Stimulated activated CD8-positive, alpha-beta memory T cell treated with anti-CD3 and anti-CD28 coated beads, Interleukin-12 subunit alpha, Interleukin-12 subunit beta, amount 100 ng/mL, for 4 hours (primary cell): Measurements from ENCODE around the gene E2F4.

Experiments
- DNase-seq: peaks from one replicate; pipeline ENCODE4 v3.0.0-alpha.2; 2020; ENCODE audit warnings: low read depth

The E2F4 gene

GRCh38 chr16:67173808-67174705 is 17.9 kb upstream of the E2F4 start:
- peak; percentile 37 for DNase-seq

- DNase-seq: no peak
These were observed 17.2 kb upstream of the E2F4 start for GRCh38 chr16:67174706-67175231.

- no peak for DNase-seq
These were observed 15.3 kb upstream of the E2F4 start for GRCh38 chr16:67176662-67177061.

- no peak for DNase-seq
These were observed 13.9 kb upstream of the E2F4 start for GRCh38 chr16:67177743-67178699.

GRCh38 chr16:67179421-67180080 is 12.4 kb upstream of the E2F4 start:
- DNase-seq: no peak

GRCh38 chr16:67180166-67180565 is 11.8 kb upstream of the E2F4 start:
- DNase-seq: no peak

- DNase-seq: no peak
These were observed 10.6 kb upstream of the E2F4 start for GRCh38 chr16:67181346-67181745.

- DNase-seq: no peak
These were observed 9.7 kb upstream of the E2F4 start for GRCh38 chr16:67182288-67182687.

GRCh38 chr16:67183284-67183626 is 8.7 kb upstream of the E2F4 start:
- no peak for DNase-seq

- peak; percentile 81 for DNase-seq
These were observed 8.1 kb upstream of the E2F4 start, which contains the start of gene MATCAP1 for GRCh38 chr16:67183627-67184452. Gene MATCAP1, minus strand, starts transcription at chr16:67183963. Its CDS starts 3,353 bp downstream, at chr16:67180610.

- DNase-seq: no peak
These were observed 7.4 kb upstream of the E2F4 start for GRCh38 chr16:67184453-67184994.

GRCh38 chr16:67184995-67185650 is 6.8 kb upstream of the E2F4 start:
- peak; percentile 63 for DNase-seq

- no peak for DNase-seq
These were observed 6.3 kb upstream of the E2F4 start for GRCh38 chr16:67185651-67186134.

- no peak for DNase-seq
These were observed 5.4 kb upstream of the E2F4 start for GRCh38 chr16:67186550-67186950.

GRCh38 chr16:67187175-67187890 is 4.6 kb upstream of the E2F4 start:
- no peak for DNase-seq

GRCh38 chr16:67188323-67188722 is 3.6 kb upstream of the E2F4 start:
- DNase-seq: no peak

- no peak for DNase-seq
These were observed 3.2 kb upstream of the E2F4 start for GRCh38 chr16:67188798-67189197.

- DNase-seq: no peak
These were observed 1.9 kb upstream of the E2F4 start, which contains the start of gene EXOC3L1 for GRCh38 chr16:67190041-67190440. Gene EXOC3L1, minus strand, starts transcription at chr16:67190136. Its CDS starts 460 bp downstream, at chr16:67189676.
